CD4-positive, alpha-beta T cell treated with Interleukin-17A for 1 hour (primary cell): ENCODE results near the gene CDON.
"Not testable (repeated sequence)": the region's sequence is repeated elsewhere in the genome, so short reads cannot be mapped to it uniquely, and the experiment has no call there.

Experiments used
- DNase-seq: peaks from one replicate; pipeline ENCODE4 v3.0.0-alpha.2; 2020

Gene CDON

GRCh38 chr11:125992893-125993292, 69.8 kb downstream of the CDON start:
- DNase-seq, result no peak

DNA sequence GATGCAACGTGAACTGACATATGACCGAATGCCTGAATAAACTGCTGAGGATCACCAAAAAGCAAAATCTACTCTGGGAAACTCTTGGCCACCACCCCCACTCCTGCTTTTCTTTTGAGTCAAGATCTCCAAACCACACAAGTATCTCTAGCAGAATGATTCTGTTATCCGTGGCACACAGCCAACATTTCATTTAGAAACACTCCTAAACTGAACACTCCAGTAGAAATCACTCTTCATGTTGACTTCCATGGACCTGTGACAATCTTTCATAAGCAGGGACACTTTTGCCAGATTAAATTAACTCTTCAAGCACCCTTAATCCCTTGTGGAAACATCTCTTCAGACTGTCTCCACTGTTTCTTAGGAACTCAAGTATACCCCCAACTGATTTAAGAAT, 72.4 kb downstream of the CDON start:
- no peak for DNase-seq

GRCh38 chr11:125987066-125987641, 75.5 kb downstream of the CDON start:
- DNase-seq, result no peak

- not testable (repeated sequence) for DNase-seq
These were observed 76.7 kb downstream of the CDON start for GRCh38 chr11:125985956-125986355.

DNA sequence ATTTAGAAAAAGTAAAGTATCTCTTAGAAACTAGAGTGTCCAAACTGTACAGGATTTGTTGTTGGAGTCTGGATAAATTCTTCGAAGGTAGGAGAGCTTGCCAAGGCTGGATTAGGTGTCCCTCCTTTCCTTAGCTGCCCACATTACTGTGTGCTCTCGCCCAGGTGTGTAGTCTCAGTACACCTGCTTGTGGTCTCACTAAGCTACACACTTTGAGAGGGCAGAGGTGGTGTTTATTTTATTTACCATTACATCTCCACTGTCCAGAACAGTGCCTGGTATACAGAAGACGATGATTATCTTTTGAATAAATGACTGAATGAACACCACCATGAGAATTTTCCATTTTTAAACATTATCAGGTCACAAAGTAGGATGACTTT, 80.3 kb downstream of the CDON start:
- DNase-seq, result no peak

DNA sequence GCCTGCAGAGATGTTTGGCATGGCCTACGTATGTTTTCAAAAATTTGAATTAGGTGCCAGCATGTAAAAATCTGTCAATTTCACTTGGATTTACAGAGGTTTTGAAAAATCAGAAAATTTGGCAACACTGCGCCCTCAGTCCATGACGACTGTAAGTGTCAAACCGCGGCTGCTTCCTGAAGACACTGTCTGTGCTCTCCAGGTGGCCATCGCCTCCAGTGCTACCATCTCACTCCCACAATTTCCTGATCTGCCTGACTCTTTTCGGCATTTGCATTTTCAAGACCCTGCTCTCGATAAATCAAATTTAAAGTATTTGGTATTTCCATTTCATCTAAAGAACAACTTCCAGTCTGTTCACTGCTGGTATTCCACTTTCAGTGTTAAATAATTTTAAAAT, 82.2 kb downstream of the CDON start:
- no peak for DNase-seq

GRCh38 chr11:125979511-125979910, 83.2 kb downstream of the CDON start:
- no peak for DNase-seq

DNA sequence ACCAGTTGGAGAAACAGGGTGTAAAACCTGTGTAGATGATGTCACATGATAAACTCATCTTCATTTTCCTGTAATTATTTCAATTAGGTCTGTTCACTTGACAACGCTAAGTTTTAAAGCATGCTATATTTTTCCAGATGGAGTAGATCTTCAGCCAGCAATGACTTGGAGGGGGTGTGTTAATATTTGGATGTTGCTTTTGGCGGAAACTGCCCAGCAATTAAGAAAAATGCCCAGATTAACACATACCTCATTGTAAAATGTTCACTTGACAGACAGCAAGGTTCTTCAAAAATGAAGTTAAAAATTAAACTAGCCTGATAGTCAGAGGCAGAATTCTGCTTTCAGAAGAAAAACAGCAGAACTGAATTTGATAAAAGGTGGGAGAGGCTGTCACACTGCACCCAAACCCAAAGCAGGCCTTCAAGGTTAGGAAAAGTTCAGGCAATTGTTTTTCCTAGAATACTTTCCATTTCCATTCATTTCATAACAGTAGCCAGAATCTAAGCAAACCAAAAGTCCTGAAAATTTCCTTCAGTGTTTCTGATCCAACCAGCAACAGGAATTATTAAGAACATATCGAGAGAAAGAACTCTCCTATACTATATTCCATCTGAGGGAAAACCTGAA, 83.8 kb downstream of the CDON start:
- no peak for DNase-seq

DNA sequence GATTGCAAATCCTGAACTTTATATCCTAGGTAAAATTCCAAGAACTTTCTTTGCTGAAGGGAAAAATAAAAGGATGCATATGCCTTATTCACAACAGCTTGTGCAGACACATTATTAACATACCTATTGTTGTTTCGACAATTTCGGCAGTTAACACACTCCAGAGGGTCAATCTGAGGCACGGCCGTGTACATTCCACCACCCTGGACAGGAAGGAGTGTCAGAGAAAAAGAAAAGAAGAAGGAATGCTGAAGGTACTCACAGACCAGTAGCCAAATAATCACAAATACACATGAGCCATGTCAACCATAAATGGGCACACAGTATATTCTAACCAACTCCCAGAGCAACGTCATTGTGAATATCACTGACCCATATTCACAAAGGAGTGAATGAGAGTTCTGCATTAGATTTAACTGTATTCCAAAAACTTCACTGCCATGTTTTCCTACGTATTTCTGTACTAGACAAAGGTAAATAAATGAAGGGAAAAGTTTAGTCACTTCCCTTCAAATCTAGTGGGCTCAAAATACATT, 84.4 kb downstream of the CDON start:
- DNase-seq, result no peak

- DNase-seq, result no peak
These were observed 85.3 kb downstream of the CDON start for GRCh38 chr11:125977333-125977732.

DNA sequence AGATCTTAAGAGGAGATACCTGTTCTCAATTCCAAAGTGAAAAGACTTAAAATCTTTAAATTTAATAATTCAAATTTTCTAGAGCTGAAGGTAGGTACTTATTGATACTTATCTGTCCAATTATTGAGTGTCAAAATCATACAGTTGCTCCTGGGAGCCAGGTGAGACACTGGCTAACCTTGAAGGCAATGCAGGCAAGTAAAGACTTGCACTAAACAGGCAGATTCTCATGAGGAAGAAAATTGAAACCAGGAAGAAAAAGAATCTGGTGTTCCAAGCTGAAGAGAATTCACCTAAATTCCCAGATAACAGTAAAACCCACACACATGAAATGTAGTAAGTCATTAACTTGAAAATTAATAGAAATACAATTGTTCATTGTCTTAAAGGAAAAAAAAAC, 86.5 kb downstream of the CDON start:
- no peak for DNase-seq

- no peak for DNase-seq
These were observed 87.0 kb downstream of the CDON start for GRCh38 chr11:125975634-125976033.

DNA sequence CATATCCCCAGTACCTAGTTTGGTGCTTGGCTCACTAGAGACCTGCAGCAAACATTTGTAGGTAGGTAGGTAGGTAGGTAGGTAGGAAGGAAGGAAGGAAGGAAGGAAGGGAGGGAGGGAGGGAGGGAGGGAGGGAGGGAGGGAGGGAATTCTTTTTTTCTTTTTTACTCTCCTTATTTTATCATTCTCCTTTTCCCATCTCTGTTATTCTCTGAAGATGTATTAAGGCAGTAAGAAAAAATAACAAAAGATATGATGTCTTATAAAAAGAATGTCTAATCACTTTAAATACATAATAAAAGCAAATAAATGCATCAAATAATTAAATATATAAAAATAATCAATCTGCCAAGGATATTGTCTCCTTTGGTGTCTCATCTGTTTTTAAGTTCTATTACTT, 88.4 kb downstream of the CDON start:
- no peak for DNase-seq

DNA sequence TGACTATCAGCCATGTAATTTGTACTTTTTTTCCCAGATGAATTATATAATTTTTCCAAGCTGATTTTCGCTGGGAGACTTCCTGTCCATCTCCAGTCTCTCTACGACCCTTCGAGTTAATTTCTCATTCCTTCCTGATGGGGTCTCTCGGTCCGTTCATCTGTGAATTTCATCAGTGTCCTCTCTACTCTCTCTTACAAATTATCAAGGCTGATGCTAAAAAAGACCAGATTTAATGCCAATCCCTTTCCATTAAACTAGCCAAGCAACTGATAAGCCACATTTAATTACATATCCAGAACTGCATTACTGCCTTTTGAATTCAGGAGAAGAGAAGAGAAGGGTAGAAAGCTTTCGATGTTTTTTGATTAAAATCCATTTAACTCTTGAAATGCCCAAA, 91.0 kb downstream of the CDON start:
- no peak for DNase-seq

GRCh38 chr11:125968354-125968753, 94.3 kb downstream of the CDON start:
- DNase-seq, result no peak

GRCh38 chr11:125967515-125967914, 95.2 kb downstream of the CDON start:
- DNase-seq, result no peak

GRCh38 chr11:125960771-125961170, 101.9 kb downstream of the CDON start:
- no peak for DNase-seq

DNA sequence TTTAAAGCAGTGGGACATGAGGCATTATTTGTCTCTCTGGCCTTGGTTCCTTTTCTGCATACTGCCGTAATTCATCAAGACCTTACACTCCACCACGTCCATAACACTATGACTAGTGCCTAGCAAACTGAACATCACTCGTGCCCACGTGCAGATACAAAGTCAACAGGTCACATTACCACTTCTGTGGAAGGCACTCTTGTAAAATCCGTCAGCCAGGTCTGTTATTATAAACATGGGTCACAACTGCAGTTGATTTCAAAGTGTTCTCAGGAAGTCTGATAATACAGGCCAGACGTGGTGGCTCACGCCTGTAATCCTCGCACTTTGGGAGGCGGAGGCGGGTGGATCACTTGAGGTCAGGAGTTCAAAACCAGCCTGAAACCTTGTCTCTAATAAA, 102.7 kb downstream of the CDON start:
- DNase-seq, result no peak

- DNase-seq, result no peak
These were observed 103.2 kb downstream of the CDON start for GRCh38 chr11:125959511-125959910.

DNA sequence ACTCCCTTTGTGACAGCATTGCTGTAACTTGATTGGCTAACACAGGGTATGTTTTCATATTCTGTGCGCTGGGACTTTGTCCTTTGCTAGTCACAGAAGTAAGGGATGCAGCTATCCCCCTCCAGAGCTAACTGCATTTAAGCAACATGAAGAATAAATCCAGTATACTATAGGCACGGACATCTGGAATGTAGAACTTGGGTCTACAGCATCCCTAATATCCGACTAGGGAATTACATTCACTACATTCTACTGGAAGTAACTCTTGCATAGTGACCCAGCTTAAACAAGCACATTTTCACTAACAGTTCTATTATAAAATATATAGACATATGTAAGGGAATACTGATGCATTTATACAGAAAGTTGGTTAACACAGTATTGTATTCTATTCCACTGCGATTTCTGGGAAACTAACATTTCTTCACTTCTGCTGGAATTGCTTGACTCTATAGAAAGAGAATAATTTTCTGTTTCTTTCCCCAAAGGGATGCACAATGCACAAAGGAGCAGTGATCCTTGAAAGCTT, 103.7 kb downstream of the CDON start:
- DNase-seq, result no peak

GRCh38 chr11:125957618-125958332, 104.9 kb downstream of the CDON start:
- DNase-seq, result no peak

GRCh38 chr11:125956391-125957134, 106.1 kb downstream of the CDON start:
- no peak for DNase-seq

DNA sequence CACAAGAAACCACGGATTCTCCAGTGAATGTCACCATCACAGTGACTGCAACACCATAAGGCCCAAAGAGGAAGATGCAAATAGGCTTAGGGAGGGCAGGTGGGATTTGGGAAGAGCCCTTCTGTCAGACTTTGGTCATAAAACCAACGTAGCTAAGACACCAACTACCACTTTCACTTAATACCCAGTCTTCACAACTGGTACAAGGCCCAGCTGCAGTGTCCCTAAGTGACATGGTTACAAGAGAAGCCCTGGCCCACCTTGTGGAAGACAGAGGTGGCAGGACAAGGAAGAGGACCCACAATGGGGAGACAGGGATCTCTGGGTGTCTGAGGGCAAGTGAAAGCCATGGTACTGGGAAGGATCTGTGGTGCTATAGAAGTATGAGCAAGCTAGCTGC, 106.8 kb downstream of the CDON start:
- no peak for DNase-seq
